CD4-positive, alpha-beta T cell (primary cell): ENCODE data around the gene THOC1. TPM values are rescaled to one million over a fixed set of nuclear protein-coding genes. Genes with fewer than 3 reads are reported as not detected.

ENCODE experiments used
- ATAC-seq: fragments of 200-7000 bp; cut with Tn5 transposase; one replicate; pipeline ENCODE4 v1.10.0; 2022; ENCODE audit warnings: mild to moderate bottlenecking; ENCODE audit not compliant: poor library complexity
- CTCF ChIA-PET: fragments of 350-600 bp; sonication (Branson Sonifier 250); formaldehyde crosslinking; loops from one replicate; lab custom pipeline; 2021; ENCODE audit warnings: antibody characterized with exemption, inconsistent platforms; lab: Charles Lee
- POLR2A ChIA-PET: fragments of 350-600 bp; sonication (Branson Sonifier 250); formaldehyde crosslinking; loops from one replicate; lab custom pipeline; 2021; ENCODE audit warnings: antibody characterized with exemption, inconsistent platforms; lab: Charles Lee
- DNase-seq, 14 experiments: peaks; one replicate each; pipeline ENCODE4 v3.0.0-alpha.2; 2013 to 2020; ENCODE audit warnings: mixed read lengths in 2 of 14
- H3K27ac ChIP-seq, 2 donors: one replicate each; pipeline versions ENCODE4 v1.5.1 to v1.7.0; 2013; ENCODE audit warnings: low read length in 2 of 2, low read depth in 1 of 2, mild to moderate bottlenecking in 1 of 2
- H3K27me3 ChIP-seq, 2 experiments: 1 replicate in 1 of 2; 2 replicates in 1 of 2; pipeline versions ENCODE4 v1.6.1 to v1.7.0; 2013; ENCODE audit warnings: low read length in 2 of 2, control low read depth in 1 of 2, mild to moderate bottlenecking in 1 of 2, moderate library complexity in 1 of 2; ENCODE audit not compliant: insufficient read depth in 2 of 2, control insufficient read depth in 1 of 2
- H3K36me3 ChIP-seq: one replicate; pipeline ENCODE4 v1.6.1; 2013; ENCODE audit warnings: low read length, control low read depth; ENCODE audit not compliant: insufficient read depth
- H3K4me1 ChIP-seq: one replicate; pipeline ENCODE4 v1.6.1; 2013; ENCODE audit warnings: low read length, control low read depth; ENCODE audit not compliant: insufficient read depth
- H3K4me3 ChIP-seq: one replicate; pipeline ENCODE4 v1.5.1; 2013; ENCODE audit warnings: mild to moderate bottlenecking, low read length, moderate library complexity
- H3K9me3 ChIP-seq, 2 experiments: 1 replicate in 1 of 2; 2 replicates in 1 of 2; pipeline versions ENCODE4 v1.6.1 to v1.7.0; 2013; ENCODE audit warnings: low read length in 2 of 2, mild to moderate bottlenecking in 2 of 2, control low read depth in 1 of 2, moderate library complexity in 1 of 2; ENCODE audit not compliant: control insufficient read depth in 1 of 2, insufficient read depth in 1 of 2
- H3K27ac Mint-ChIP-seq: one replicate; pipeline ENCODE4 v1.8.0; 2020; ENCODE audit warnings: mixed read lengths
- H3K27me3 Mint-ChIP-seq: one replicate; pipeline ENCODE4 v1.8.0; 2021; ENCODE audit warnings: mixed read lengths
- H3K36me3 Mint-ChIP-seq: one replicate; pipeline ENCODE4 v1.8.0; 2021; ENCODE audit warnings: low read depth, mixed read lengths
- H3K4me1 Mint-ChIP-seq: one replicate; pipeline ENCODE4 v1.8.0; 2021; ENCODE audit warnings: low read depth, mixed read lengths
- H3K4me3 Mint-ChIP-seq: one replicate; pipeline ENCODE4 v1.8.0; 2020; ENCODE audit warnings: mild to moderate bottlenecking, mixed read lengths
- H3K9me3 Mint-ChIP-seq: one replicate; pipeline ENCODE4 v1.8.0; 2020; ENCODE audit warnings: mixed read lengths
- CTCF ChIP-seq: fragments of 200-600 bp; IDR thresholded peaks from one replicate; pipeline ENCODE4 v1.8.0; 2022; ENCODE audit warnings: antibody characterized with exemption, mild to moderate bottlenecking
- intact Hi-C, 2 experiments: fragments of 100-400 bp; cut with DNase I in 1 of 2; cut with micrococcal nuclease in 1 of 2; formaldehyde crosslinking; loops; one replicate each; pipeline versions ENCODE4 v1.15.1 to v1.9.0; 2023 to 2025; cut with DNase I, micrococcal nuclease
- total RNA-seq, 174 experiments: library from RNA in 2 of 174; stranded (reverse) in 2 of 174; gene quantifications; one replicate each; pipeline ENCODE4 v1.2.3 and lab custom pipeline; 2021 to 2026

Gene THOC1
- total RNA-seq, 2 experiments from 2014 or later = 92.9 to 96.5 TPM

GRCh38 chr18:183769-184168 lies 84.1 kb downstream of the THOC1 start:
- intact Hi-C loops = no loop called here
- Mint-ChIP-seq H3K36me3 (peaks cover 68% of the 10 kb centered on the region), H3K4me1 (peaks cover 24% of the 10 kb centered on the region), H3K27me3 (no peaks in the 10 kb centered on the region), H3K9me3 (no peaks in the 10 kb centered on the region), H3K27ac (no peak overlapping the region), H3K4me3 (no peak overlapping the region)
- H3K27ac ChIP-seq = no peak overlapping the region
- no peaks in the 10 kb centered on the region for H3K9me3 ChIP-seq
- peaks cover 3% of the 10 kb centered on the region for H3K4me1 ChIP-seq
- H3K27me3 ChIP-seq = no peaks in the 10 kb centered on the region
- CTCF ChIA-PET = no interaction called here
- H3K36me3 ChIP-seq = peaks cover 37% of the 10 kb centered on the region
- DNase-seq (no peak), ATAC-seq (no peak)
- POLR2A ChIA-PET = no interaction called here
- no peak overlapping the region for H3K4me3 ChIP-seq
- TF ChIP-seq CTCF = no peak

- Histone ChIP-seq H3K4me3 (no peak overlapping the region), H3K36me3 (peaks cover 42% of the 10 kb centered on the region), H3K27me3 (no peaks in the 10 kb centered on the region), H3K4me1 (peaks cover 3% of the 10 kb centered on the region), H3K9me3 (no peaks in the 10 kb centered on the region), H3K27ac (no peak overlapping the region)
- H3K4me3 Mint-ChIP-seq = no peak overlapping the region
- CTCF ChIA-PET = no interaction called here
- H3K27me3 Mint-ChIP-seq = no peaks in the 10 kb centered on the region
- intact Hi-C loops = no loop called here
- no peak for DNase-seq
- POLR2A ChIA-PET = no interaction called here
- H3K27ac Mint-ChIP-seq = no peak overlapping the region
- peaks cover 70% of the 10 kb centered on the region for H3K36me3 Mint-ChIP-seq
- TF ChIP-seq CTCF = no peak
- ATAC-seq = no peak
- peaks cover 32% of the 10 kb centered on the region for H3K4me1 Mint-ChIP-seq
- H3K9me3 Mint-ChIP-seq = no peaks in the 10 kb centered on the region
These were observed 86.1 kb downstream of the THOC1 start for GRCh38 chr18:181711-182110.

- POLR2A ChIA-PET = no interaction called here
- H3K27ac ChIP-seq = no peak overlapping the region
- no peaks in the 10 kb centered on the region for H3K9me3 ChIP-seq
- no peak overlapping the region for H3K4me3 Mint-ChIP-seq
- TF ChIP-seq CTCF = no peak
- no peaks in the 10 kb centered on the region for H3K9me3 Mint-ChIP-seq
- peaks cover 47% of the 10 kb centered on the region for H3K4me1 Mint-ChIP-seq
- CTCF ChIA-PET = no interaction called here
- ATAC-seq (no peak), DNase-seq (no peak)
- H3K4me1 ChIP-seq = peaks cover 3% of the 10 kb centered on the region
- no peaks in the 10 kb centered on the region for H3K27me3 Mint-ChIP-seq
- no peak overlapping the region for H3K4me3 ChIP-seq
- H3K36me3 ChIP-seq = peaks cover 37% of the 10 kb centered on the region
- H3K27ac Mint-ChIP-seq = no peak overlapping the region
- intact Hi-C loops = no loop called here
- H3K36me3 Mint-ChIP-seq = peaks cover 69% of the 10 kb centered on the region
- H3K27me3 ChIP-seq = no peaks in the 10 kb centered on the region
These were observed 88.3 kb downstream of the THOC1 start for GRCh38 chr18:179499-179898.
